GM08714 (cell line): ENCODE data around the gene TM4SF18.

Source experiments
- H3K4me3 ChIP-seq: fragments of 200-500 bp; sonication (Bioruptor generic); 2 replicates; pipeline ENCODE4 v1.5.1; 2014; ENCODE audit warnings: mild to moderate bottlenecking, low read length, inconsistent platforms
- ZNF274 ChIP-seq: IDR thresholded peaks from 2 replicates; pipeline ENCODE4 v1.6.1; 2012; ENCODE audit warnings: mild to moderate bottlenecking, low read depth, low read length

TM4SF18 gene

DNA sequence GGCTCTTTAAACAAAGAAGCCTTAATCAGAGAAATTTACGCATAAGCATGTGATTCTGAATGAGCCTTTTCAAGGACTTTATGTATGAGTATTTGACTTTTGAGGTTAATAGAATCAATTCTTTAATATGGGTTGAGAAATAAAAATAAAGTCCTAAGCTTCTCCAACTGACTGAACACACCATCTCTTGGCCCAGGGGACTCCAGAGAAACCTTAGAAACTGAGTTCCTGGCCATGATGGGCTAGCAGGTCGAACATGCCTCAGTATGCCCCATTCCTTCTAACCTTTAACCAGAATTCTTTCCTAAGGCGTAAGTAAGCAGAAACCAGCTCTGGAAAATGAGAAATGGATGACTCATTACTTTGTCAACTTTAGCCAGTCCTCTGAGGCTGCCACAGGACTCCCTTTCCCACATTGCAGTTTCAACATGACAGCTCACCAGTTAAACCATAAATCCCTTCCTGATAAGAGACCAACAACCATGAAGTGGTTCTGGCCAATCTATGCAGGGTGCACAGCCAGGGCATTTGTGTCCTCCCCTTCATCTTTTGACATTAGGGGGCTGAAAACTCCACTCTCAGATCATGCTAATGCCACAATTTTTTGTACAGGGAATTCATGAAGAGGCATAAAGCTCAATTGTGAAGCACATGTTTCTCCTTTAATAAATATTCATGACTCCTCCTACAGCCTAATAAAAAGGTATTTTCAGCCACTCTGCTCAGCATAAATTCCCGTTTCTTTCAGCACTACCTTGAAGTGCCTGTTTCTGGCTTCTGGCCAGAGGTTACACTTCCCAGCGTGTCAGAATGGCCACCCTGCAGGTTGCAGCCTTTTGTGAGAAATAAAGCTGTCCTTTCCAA lies 33.3 kb downstream of the TM4SF18 start:
- no peak for TF ChIP-seq ZNF274
- H3K4me3 ChIP-seq, result no peak overlapping the region

DNA sequence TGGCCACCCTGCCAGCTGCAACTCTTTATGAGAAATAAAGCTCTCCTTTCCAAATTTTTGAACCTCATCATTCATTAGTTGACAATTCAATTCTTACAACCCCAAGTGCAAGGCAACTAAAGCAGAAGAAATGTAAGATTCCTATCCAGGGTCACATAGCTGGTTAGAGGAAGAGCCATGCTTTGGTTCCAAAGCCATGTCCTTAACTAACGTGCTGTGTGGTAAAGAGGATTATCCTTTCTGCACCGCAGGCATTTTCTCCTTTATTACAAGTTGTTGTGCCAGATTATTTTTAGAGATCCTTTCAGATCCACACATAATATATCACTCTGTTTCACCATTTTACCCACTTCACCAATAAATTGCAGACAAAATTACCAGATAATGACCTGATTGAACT lies 36.5 kb downstream of the TM4SF18 start:
- TF ChIP-seq ZNF274, result no peak
- no peak overlapping the region for H3K4me3 ChIP-seq

DNA sequence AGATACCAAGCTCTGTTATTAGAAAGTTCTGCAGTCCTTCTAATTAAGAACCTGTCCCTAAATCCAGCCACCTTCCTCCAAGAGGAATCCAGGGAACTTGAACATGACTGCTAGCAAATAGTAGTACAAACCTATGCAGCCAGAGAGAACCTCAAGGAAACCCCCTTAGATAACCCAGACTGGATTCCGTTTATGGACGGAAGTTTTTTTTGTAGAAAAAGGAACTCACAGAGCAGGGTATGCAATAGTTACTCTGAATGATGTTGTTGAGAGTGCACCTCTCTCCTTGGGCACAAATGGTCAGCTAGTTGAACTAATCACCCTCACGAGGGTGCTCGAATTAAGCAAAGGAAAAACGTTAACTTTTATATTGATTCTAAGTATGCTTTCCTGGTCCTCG lies 40.8 kb downstream of the TM4SF18 start:
- TF ChIP-seq ZNF274, result no peak
- no peak overlapping the region for H3K4me3 ChIP-seq

DNA sequence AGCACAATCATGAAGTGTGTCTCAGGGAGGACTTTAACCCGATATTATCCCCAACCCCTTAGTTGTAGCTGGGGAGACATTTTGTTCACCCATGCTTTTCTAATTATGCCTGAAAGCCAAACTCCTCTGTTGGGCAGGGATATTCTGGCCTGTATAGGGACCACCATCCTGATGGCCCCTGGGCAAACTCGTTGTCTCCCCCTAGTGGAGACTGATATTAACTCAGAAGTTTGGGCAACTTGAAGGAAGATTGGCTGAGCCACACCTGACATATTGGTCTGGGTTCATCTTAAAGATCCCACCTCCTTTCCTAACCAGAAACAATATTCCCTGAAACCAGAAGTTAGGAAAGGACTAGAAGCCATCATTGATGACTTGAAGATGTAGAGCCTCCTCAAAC lies 42.3 kb downstream of the TM4SF18 start:
- H3K4me3 ChIP-seq, result no peak overlapping the region
- TF ChIP-seq ZNF274, result no peak

DNA sequence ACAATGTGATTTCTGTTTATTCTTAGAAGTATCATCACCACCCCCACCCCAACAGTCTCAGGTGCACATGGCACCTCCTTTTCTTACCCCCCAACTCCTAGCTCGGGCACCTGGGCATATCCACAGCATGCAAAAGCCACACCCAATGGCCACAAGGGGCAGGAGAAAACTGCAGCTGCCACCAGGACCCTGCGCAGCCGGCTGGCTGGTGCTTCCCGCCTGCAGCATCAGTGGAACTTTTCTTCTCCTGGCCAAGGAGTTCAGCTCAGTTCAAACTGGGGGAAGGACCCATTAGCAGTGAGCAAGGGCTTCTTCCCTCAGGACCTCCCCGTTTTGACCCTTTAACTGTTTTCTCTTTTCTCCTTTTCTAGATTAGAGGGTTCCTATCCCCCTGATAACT lies 44.8 kb downstream of the TM4SF18 start:
- TF ChIP-seq ZNF274, result no peak
- no peak overlapping the region for H3K4me3 ChIP-seq

DNA sequence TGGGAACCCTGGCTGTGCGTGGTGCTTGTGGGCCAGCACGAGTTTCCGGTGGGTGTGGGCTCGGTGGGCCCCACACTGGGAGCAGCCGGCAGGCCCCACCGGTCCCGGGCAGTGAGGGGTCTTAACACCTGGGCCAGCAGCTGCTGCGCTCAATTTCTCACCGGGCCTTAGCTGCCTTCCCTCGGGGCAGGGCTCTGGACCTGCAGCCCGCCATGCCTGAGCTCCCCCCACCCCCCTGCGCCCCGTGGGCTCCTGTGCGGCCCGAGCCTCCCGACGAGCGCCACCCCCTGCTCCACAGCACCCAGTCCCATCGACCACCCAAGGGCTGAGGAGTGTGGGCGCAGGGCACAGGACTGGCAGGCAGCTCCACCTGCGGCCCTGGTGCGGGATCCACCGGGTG lies 49.4 kb downstream of the TM4SF18 start:
- no peak for TF ChIP-seq ZNF274
- H3K4me3 ChIP-seq, result no peak overlapping the region

DNA sequence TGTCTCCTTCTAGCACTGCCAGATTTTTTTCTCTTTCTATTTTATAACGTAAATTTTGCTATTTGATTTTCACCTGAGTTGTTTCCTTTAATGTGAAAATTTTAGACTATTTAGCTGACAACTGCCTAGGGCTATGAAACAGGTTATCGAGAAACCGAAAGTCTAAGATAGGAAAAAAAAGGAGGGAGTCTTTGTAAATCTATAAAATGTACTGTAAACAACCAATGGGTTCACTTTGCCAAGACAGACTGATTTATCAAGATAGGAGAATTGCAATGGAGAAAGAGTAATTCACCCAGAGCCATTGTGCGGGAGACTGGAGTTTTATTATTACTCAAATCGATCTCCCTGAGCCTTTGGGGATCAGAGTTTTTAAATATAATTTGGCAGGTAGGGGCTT lies 50.0 kb downstream of the TM4SF18 start:
- no peak for TF ChIP-seq ZNF274
- no peak overlapping the region for H3K4me3 ChIP-seq

DNA sequence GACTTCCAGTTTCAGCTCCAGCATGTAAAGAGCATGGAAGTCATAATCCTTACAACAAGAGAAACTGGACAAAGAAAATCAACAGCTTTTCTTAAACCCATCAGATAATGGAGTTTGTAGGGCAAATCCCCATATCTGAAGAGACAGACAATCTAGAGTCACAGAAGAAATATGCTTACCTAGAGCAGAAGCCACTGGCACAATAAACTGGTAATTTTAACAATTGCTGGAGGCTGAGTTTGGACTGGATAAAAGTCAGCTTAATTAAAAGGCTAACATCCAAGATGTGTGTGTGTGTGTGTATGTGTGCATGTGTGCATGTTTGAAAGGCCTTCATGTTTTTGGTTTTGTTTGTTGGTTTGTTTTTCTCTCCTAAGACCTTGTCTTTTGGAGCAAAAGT lies 50.6 kb downstream of the TM4SF18 start:
- no peak for TF ChIP-seq ZNF274
- no peak overlapping the region for H3K4me3 ChIP-seq

DNA sequence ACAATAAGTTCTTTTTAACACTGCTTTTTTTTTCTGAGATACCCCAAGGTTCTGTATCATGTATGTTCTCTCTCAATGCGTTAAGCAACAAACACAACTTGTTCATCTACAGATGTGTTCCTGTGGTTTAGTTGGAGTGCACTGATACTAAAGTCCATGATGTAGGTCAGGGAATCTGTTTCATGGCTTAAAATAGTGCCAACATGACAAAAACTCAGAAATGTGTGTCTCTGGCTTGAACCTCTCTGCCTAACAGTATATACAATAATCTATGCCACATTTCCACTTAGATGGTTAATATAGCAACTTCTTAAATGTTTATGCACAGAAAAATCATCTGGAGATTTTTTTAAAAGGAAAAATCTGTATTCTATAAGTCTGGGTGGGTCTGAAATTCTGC lies 51.1 kb downstream of the TM4SF18 start:
- no peak for TF ChIP-seq ZNF274
- no peak overlapping the region for H3K4me3 ChIP-seq

DNA sequence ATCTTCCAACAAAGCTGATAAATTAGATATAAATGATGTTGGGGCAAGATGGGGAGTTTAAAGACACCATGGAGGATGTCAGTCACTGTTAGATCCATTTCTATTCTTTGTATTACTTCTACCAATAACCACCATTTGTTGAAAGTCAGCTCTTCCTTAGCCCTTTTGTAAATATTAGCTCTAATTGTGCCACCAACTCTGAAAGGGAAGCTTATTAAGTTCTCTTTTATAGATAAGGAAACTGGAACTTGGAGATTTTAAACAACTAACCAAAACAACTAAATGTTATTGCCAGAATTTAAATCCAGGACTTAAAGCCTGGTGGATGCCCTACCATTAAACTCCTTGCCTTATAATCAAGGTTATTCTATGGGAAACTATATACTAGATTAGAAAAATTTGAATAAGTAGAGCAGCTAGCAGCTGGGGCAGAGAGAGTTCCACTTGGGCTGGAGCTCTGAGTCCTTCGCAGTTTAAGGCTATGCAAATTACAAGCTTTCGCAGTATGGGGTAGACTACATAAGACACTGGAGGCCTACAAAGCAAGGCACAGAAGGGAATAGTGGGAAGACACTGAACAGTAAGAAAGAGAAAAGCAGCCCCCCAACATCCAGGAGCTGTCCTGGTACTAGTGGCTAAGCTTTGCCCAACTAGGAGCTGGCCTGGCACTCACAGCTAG lies 52.6 kb downstream of the TM4SF18 start:
- no peak for TF ChIP-seq ZNF274
- H3K4me3 ChIP-seq, result no peak overlapping the region

DNA sequence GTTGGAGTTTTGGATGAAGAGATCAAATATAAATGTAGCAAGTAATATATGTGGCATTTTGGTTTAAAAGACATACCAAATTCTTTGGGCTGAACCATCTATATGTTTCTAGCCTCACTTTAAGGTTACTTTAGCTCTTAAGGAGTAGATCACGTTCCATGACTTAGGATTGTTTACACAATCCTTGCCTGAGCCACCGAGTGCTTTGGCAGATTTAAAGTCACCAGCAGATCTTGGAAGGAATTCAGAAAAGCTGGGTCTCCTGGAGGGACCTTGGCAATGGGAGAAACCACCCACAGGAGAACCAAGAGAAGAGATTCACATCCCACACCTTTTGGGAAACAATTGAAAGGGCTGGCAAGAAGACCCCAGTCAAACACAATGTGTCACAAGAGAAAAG lies 54.5 kb downstream of the TM4SF18 start:
- TF ChIP-seq ZNF274, result no peak
- H3K4me3 ChIP-seq, result no peak overlapping the region

DNA sequence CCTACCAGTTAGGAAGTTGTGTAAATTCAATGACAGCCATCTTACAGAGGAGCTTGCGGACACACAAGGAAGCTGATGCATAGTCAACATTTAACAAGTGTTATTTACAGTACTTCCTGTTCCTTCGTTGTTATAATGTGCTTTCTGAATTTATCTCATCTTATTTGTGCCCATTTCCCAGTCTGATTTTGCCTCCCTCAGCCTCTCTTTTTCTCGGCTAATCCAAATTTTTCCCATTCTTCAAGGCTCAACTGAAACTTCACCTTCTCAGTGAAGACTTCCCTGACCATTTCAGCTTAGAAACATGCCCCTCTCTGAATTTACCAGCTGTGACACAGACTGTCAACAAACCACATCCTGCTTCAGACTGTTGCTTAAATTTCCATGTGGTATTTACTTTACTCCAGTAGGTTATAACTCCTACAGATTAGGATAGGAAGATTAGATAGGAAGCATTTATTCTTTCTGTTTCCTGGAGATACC lies 56.1 kb downstream of the TM4SF18 start:
- no peak overlapping the region for H3K4me3 ChIP-seq
- TF ChIP-seq ZNF274, result no peak

DNA sequence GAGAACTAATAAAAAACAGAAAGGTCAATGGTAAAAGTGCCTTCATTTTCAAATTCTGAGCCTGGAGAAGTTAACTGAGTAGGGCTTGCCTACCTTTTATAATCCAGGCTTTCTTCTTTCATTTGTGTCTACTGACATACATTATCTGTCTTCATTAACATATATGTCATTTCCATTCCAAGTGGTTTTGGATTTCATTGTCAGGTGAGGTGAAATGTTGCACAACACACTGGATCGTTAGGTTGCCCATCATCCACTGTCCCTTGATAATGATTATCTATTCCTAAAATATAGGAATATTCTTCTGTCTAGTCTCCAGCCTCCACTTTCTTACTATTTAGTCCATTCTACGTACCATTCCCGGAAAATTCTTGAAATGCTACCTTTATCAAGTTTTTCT lies 56.8 kb downstream of the TM4SF18 start:
- no peak for TF ChIP-seq ZNF274
- H3K4me3 ChIP-seq, result no peak overlapping the region

DNA sequence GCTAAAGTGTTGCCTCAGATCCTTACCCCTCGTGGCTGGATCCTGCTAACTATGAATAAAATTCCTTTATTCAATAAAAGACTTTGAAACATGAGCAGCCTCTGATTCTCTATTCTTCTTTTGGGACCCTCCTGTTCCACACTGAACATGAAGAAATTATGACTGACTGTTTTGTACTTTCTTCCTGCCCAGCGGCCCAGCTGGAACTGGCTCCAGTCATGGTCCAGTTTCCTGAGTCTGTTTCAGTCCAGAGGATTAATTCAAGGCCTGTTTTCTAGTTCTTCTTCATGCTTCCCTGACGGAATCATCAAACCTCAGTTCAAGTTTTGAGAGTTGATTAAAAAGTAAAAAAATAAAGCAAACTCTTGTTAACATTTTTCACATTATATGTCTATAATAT lies 59.2 kb downstream of the TM4SF18 start:
- TF ChIP-seq ZNF274, result no peak
- no peak overlapping the region for H3K4me3 ChIP-seq

DNA sequence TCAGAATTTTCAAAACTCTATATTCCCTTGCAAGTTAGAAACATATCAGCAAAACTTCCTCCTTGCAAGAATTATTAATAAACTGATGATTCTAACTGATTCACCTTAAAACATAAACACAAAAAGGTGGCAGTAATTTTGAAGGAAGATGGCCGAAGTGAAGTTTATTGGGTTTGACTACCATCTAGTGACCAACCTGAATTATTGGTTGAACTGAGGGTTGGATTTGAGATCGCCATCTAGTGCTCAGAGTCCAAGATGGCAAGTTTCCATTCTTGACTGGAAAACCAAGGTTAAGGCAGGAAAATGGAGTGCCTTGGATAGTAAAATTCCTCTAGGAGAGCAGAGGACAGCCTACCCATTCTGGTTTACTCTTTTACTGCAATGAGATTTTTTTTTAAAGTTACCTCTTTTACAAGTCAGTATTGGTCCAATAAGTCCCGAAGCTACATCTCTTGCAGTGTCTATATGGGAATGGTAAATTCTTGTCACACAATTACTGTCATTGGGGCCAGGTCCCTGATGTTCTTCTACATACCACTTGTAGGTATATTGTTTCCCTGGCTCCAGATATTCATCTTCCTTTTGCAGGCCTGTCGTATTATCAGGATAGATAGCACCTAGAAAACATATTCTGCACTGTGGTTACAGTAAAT lies 60.2 kb downstream of the TM4SF18 start:
- no peak for TF ChIP-seq ZNF274
- no peak overlapping the region for H3K4me3 ChIP-seq
